Adrenal gland (tissue), 5 donors: ENCODE data around the gene AMBRA1.

Experiments used
- POLR2A ChIP-seq, 2 donors: fragments of 450-650 bp; IDR thresholded peaks; one replicate each; pipeline ENCODE4 v1.6.1; 2017; ENCODE audit warnings: antibody characterized with exemption in 2 of 2, mild to moderate bottlenecking in 2 of 2, moderate library complexity in 1 of 2
- TF ChIP-seq, protein P1 (sequence below), 6 experiments: fragments of 450-650 bp in 4 of 6; fragments of 200-600 bp in 2 of 6; sonication (generic) in 1 of 6; IDR thresholded peaks; 1 replicate in 5 of 6; 2 replicates in 1 of 6; pipeline versions ENCODE4 v1.5.1 to v1.8.0; 2016 to 2021; ENCODE audit warnings: antibody characterized with exemption in 6 of 6, mild to moderate bottlenecking in 2 of 6, moderate library complexity in 1 of 6
- donor health status: DM: no; HTN: no; CAD: no.

DNA sequence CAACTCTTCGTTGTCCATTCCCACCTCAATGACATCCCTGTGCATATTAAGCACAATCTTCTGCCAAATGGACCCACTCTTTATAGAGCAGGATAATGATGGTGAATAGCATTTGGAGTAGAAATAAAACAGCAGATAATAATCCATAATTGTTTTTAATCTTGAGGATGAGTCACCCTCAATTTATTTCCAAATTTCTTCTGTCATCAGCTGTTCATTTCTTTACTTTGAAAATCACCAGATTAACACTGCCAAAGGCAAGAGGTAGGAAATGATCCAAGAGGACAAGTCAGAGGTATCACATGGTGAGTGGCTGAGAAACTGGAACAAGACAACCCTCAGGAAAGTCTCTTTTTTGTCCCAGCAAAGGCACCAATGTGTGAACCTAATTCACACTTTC is 7.3 kb upstream of the AMBRA1 start:
- TF ChIP-seq POLR2A (IDR thresholded peaks at IDR 0.05): no peak
- TF ChIP-seq, protein P1, sequence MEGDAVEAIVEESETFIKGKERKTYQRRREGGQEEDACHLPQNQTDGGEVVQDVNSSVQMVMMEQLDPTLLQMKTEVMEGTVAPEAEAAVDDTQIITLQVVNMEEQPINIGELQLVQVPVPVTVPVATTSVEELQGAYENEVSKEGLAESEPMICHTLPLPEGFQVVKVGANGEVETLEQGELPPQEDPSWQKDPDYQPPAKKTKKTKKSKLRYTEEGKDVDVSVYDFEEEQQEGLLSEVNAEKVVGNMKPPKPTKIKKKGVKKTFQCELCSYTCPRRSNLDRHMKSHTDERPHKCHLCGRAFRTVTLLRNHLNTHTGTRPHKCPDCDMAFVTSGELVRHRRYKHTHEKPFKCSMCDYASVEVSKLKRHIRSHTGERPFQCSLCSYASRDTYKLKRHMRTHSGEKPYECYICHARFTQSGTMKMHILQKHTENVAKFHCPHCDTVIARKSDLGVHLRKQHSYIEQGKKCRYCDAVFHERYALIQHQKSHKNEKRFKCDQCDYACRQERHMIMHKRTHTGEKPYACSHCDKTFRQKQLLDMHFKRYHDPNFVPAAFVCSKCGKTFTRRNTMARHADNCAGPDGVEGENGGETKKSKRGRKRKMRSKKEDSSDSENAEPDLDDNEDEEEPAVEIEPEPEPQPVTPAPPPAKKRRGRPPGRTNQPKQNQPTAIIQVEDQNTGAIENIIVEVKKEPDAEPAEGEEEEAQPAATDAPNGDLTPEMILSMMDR (IDR thresholded peaks at IDR 0.05): no peak
